K562 (cell line): ENCODE data around the gene ERBB4. TPM values are rescaled to one million over a fixed set of nuclear protein-coding genes. Genes with fewer than 3 reads are reported as not detected.

Experiments
- ATAC-seq: fragments of 200-7000 bp; cut with Tn5 transposase; 3 replicates; pipeline ENCODE4 v1.9.1; 2020; ENCODE audit warnings: moderate library complexity
- BruUV-seq: library from RNA; stranded (reverse); fragments of 400-500 nt; replicated peaks from 2 replicates; lab custom pipeline; 2021; lab: Mats Ljungman, UMichigan
- CTCF ChIA-PET: fragments of 300-600 bp; formaldehyde crosslinking; extraction: SDS; loops from one replicate; lab custom pipeline; 2021; ENCODE audit warnings: low intra/inter-chr PET ratio; lab: Yijun Ruan, JAX
- POLR2A ChIA-PET: fragments of 300-600, 350-650 bp; sonication (Branson Sonifier 250); formaldehyde crosslinking; extraction: SDS; loops from one replicate; lab custom pipeline; 2021; ENCODE audit warnings: antibody characterized with exemption, inconsistent platforms; lab: Yijun Ruan, JAX
- DNase-seq, 4 experiments: peaks; one replicate each; pipeline versions ENCODE4 v3.0.0 to v3.0.0-alpha.2; 2011 to 2018; ENCODE audit warnings: low spot score in 3 of 4, mixed read lengths in 3 of 4; ENCODE audit errors: extremely low read depth in 1 of 4
- FAIRE-seq: peaks from 2 replicates; lab custom pipeline; 2011; peaks lifted over from hg19 to GRCh38; lab: Jason Lieb, UNC
- H2AFZ ChIP-seq: 2 replicates; pipeline ENCODE4 v1.6.0; 2011; ENCODE audit warnings: low read depth, low read length, control low read depth, inconsistent platforms
- H3K27ac ChIP-seq: fragments of 200-600 bp; 3 replicates; pipeline ENCODE4 v1.8.0; 2011; ENCODE audit warnings: low read depth, mild to moderate bottlenecking, control low read depth, inconsistent platforms, low read length, moderate library complexity, mixed read lengths; ENCODE audit errors: extremely low read depth
- H3K27me3 ChIP-seq, 2 experiments: fragments of 300-600 bp in 1 of 2; 2 replicates in 1 of 2; 3 replicates in 1 of 2; pipeline versions ENCODE4 v1.6.0 to v1.8.0; 2011; ENCODE audit warnings: inconsistent platforms in 2 of 2, low read length in 2 of 2, mild to moderate bottlenecking in 1 of 2, mixed read lengths in 1 of 2, moderate library complexity in 1 of 2; ENCODE audit not compliant: control insufficient read depth in 2 of 2, insufficient read depth in 2 of 2
- H3K36me3 ChIP-seq: fragments of 300-600 bp; 3 replicates; pipeline ENCODE4 v1.8.0; 2011; ENCODE audit warnings: mild to moderate bottlenecking, low read length, inconsistent platforms; ENCODE audit not compliant: control insufficient read depth, insufficient read depth
- H3K4me1 ChIP-seq, 2 experiments: fragments of 200-600 bp in 1 of 2; replicated peaks in 1 of 2; 2 replicates in 1 of 2; 3 replicates in 1 of 2; pipeline versions ENCODE4 v1.5.1 to v1.8.0; 2011; ENCODE audit warnings: inconsistent platforms in 2 of 2, low read length in 2 of 2, mild to moderate bottlenecking in 1 of 2, mixed read lengths in 1 of 2, moderate library complexity in 1 of 2; ENCODE audit not compliant: control insufficient read depth in 2 of 2, insufficient read depth in 2 of 2
- H3K4me2 ChIP-seq: 2 replicates; pipeline ENCODE4 v1.6.1; 2011; ENCODE audit warnings: low read length, control low read depth, inconsistent platforms, mixed read lengths; ENCODE audit not compliant: insufficient read depth
- H3K4me3 ChIP-seq: fragments of 200-600 bp; sonication (generic), shearing (Covaris generic); 2 replicates; pipeline ENCODE4 v1.5.1; 2016; ENCODE audit warnings: control low read depth, inconsistent platforms
- H3K79me2 ChIP-seq: fragments of 200-600 bp; 3 replicates; pipeline ENCODE4 v1.8.0; 2011; ENCODE audit warnings: low read length, inconsistent platforms; ENCODE audit not compliant: control insufficient read depth, insufficient read depth
- H3K9ac ChIP-seq, 2 experiments: 2 replicates each; pipeline versions ENCODE4 v1.6.0 to v1.6.1; 2011; ENCODE audit warnings: low read depth in 2 of 2, low read length in 2 of 2, control low read depth in 1 of 2, inconsistent platforms in 1 of 2, mild to moderate bottlenecking in 1 of 2, mixed read lengths in 1 of 2; ENCODE audit not compliant: insufficient read depth in 1 of 2
- H3K9me1 ChIP-seq: one replicate; pipeline ENCODE4 v1.6.0; 2011; ENCODE audit warnings: inconsistent platforms, mild to moderate bottlenecking, low read length, moderate library complexity; ENCODE audit not compliant: control insufficient read depth, insufficient read depth
- H3K9me3 ChIP-seq: replicated peaks from 2 replicates; pipeline ENCODE4 v1.5.1; 2011; ENCODE audit warnings: low read depth, low read length, inconsistent platforms; ENCODE audit not compliant: control insufficient read depth, insufficient read depth
- H4K20me1 ChIP-seq: replicated peaks from 2 replicates; pipeline ENCODE4 v1.6.1; 2011; ENCODE audit warnings: low read length, inconsistent platforms, mixed read lengths; ENCODE audit not compliant: control insufficient read depth, insufficient read depth
- HDAC3 ChIP-seq: fragments of 450-650 bp; IDR thresholded peaks from 2 replicates; pipeline ENCODE4 v1.6.1; 2018; ENCODE audit warnings: borderline replicate concordance, mild to moderate bottlenecking, moderate library complexity; ENCODE audit not compliant: partially characterized antibody
- SNIP1 ChIP-seq: fragments of 450-650 bp; IDR thresholded peaks from 2 replicates; pipeline ENCODE4 v1.7.1; 2017; ENCODE audit warnings: low read depth, mild to moderate bottlenecking
- WGBS: fragments of 100-300 bp; shearing (Covaris generic); methylation state at CpG from one replicate; pipeline ENCODE4 v1.1.6; 2016; ENCODE audit warnings: low coverage, mixed read lengths; ENCODE audit not compliant: insufficient coverage; ENCODE audit errors: missing lambda C conversion rate; 5-methylcytosine and 5-hydroxymethylcytosine counted together
- in situ Hi-C: fragments of 300-500 bp; cut with MboI; formaldehyde crosslinking; loops from 4 replicates; pipeline ENCODE4 v1.15.0; 2018; ENCODE audit warnings: inconsistent platforms, mixed read lengths
- intact Hi-C: fragments of 100-400 bp; cut with micrococcal nuclease; formaldehyde crosslinking; loops from 2 replicates; pipeline ENCODE4 v1.14.2; 2022
- polyA plus RNA-seq, 8 experiments: library from polyadenylated mRNA; depleted of rRNA in 4 of 8; stranded (reverse) in 5 of 8; unstranded in 3 of 8; fragments of >200 nt; fragmentation: Nextera tagmentation in 2 of 8; fragmentation: Illumina TruSeq in 1 of 8; extraction: Ambion mirVana in 2 of 8; extraction: Trizol in 1 of 8; gene quantifications; 2 replicates each; pipeline versions ENCODE4 v1.2.1 to v1.2.3, GENCODE V29; 2011 to 2014; ENCODE audit warnings: inconsistent platforms in 1 of 8, missing spikeins in 1 of 8
- total RNA-seq, 7 experiments: library from RNA; depleted of rRNA in 6 of 7; stranded (reverse); fragments of >200 nt in 6 of 7; fragmentation: Illumina TruSeq in 2 of 7; extraction: Trizol in 2 of 7; gene quantifications; 2 replicates each; pipeline versions ENCODE4 v1.2.1 to v1.2.3, GENCODE V29; 2011 to 2021; ENCODE audit warnings: low replicate concordance in 1 of 7
- TF ChIP-seq, protein P1 (sequence below), 2 experiments: fragments of 250-450 bp in 1 of 2; fragments of 450-650 bp in 1 of 2; sonication (Bioruptor Pico) in 1 of 2; IDR thresholded peaks; 2 replicates each; pipeline versions ENCODE4 v1.6.1 to v1.8.0; 2016 to 2021; ENCODE audit warnings: mild to moderate bottlenecking in 2 of 2, moderate library complexity in 2 of 2, missing compliant biosample characterization in 1 of 2, missing genetic modification characterization in 1 of 2
- TF ChIP-seq, protein P2 (sequence below): fragments of 450-650 bp; formaldehyde crosslinking; IDR thresholded peaks from 2 replicates; pipeline ENCODE4 v1.4.0; 2020; ENCODE audit warnings: mild to moderate bottlenecking, mixed read lengths

Gene ERBB4
- total and polyA plus RNA-seq, 9 of the 15 experiments (the other 6 are each of a cell fraction or from before 2014, with no cell fraction given) = not detected

DNA sequence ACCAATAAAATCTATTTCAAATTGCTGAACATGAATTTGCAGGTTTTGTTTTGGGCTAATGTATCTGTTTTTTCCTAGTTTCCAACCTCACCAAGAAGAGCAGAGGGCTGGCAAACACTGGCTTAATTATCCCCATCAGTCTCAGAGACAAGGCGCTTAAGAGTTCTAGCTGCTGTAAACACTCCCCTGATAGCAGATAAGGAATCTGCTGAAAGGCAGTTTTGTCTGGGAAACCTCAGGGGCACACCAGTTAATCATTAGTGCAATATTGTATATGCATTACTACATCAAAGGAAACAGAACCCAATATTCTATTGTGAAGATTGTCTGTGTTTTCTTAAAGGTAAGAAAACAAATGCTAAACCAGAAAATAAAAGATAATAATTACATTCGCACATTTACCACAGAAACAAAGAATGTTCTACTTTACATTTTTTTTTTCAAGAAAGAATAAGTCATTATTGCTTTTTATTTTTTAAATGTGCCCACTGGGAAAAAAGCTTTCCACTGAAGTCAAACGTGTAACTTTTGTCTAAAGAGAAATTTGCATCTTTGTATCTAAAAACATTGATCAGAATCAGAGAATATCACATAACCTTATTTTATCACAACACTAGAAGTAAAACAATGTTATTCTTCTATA lies 179.1 kb downstream of the ERBB4 start:
- CTCF ChIA-PET = no interaction called here
- intact Hi-C loops = no loop called here
- H3K4me1 ChIP-seq = no peaks in the 10 kb centered on the region

More for the DNA sequence above, 179.1 kb downstream of the ERBB4 start:
- Histone ChIP-seq H3K27ac (no peak overlapping the region), H3K27me3 (no peaks in the 10 kb centered on the region), H3K4me3 (no peak overlapping the region), H4K20me1 (no peaks in the 10 kb centered on the region), H3K36me3 (no peaks in the 10 kb centered on the region), H3K9me3 (peaks cover 2% of the 10 kb centered on the region; the same call in 1 of the 2 replicates), H3K4me2 (no peak overlapping the region), H2AFZ (no peak overlapping the region), H3K79me2 (no peaks in the 10 kb centered on the region), H3K9me1 (no peaks in the 10 kb centered on the region), H3K9ac (no peak overlapping the region)
- ATAC-seq = no peak
- no peak for FAIRE-seq
- TF ChIP-seq, protein P1, sequence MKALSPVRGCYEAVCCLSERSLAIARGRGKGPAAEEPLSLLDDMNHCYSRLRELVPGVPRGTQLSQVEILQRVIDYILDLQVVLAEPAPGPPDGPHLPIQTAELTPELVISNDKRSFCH (CRISPR knock-in tag; IDR thresholded peaks at IDR 0.05) = no peak
- TF ChIP-seq, protein P1 (tag; IDR thresholded peaks at IDR 0.05) = no peak
- TF ChIP-seq SNIP1 = no peak
- no peak for TF ChIP-seq HDAC3
- TF ChIP-seq, protein P2, sequence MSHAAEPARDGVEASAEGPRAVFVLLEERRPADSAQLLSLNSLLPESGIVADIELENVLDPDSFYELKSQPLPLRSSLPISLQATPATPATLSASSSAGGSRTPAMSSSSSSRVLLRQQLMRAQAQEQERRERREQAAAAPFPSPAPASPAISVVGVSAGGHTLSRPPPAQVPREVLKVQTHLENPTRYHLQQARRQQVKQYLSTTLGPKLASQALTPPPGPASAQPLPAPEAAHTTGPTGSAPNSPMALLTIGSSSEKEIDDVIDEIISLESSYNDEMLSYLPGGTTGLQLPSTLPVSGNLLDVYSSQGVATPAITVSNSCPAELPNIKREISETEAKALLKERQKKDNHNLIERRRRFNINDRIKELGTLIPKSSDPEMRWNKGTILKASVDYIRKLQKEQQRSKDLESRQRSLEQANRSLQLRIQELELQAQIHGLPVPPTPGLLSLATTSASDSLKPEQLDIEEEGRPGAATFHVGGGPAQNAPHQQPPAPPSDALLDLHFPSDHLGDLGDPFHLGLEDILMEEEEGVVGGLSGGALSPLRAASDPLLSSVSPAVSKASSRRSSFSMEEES (CRISPR knock-in tag) = no peak
- no TSS peak for BruUV-seq
- POLR2A ChIA-PET = no interaction called here
- in situ Hi-C loops = no loop called here
- 0% methylated on average over 3 of the region's 3 CpGs for WGBS
- no peak for DNase-seq
